Keratinocyte (primary cell): ENCODE data around the gene DNMBP. TPM values are rescaled to one million over a fixed set of nuclear protein-coding genes. Genes with fewer than 3 reads are reported as not detected.

ENCODE experiments used
- DNase-seq: peaks from one replicate; pipeline ENCODE4 v3.0.0-alpha.2; 2011; ENCODE audit warnings: low read depth, missing footprints, low spot score
- FAIRE-seq: peaks from 2 replicates; lab custom pipeline; 2011; peaks lifted over from hg19 to GRCh38; lab: Jason Lieb, UNC
- H2AFZ ChIP-seq: 2 replicates; pipeline ENCODE4 v1.6.0; 2012; ENCODE audit warnings: low read length, control low read depth, inconsistent platforms; ENCODE audit not compliant: control insufficient read depth
- H3K27ac ChIP-seq: 2 replicates; pipeline ENCODE4 v1.5.1; 2011; ENCODE audit warnings: low read length; ENCODE audit not compliant: control insufficient read depth, insufficient read depth
- H3K27me3 ChIP-seq: 3 replicates; pipeline ENCODE4 v1.6.0; 2011; ENCODE audit warnings: low read length; ENCODE audit not compliant: control insufficient read depth, insufficient read depth; ENCODE audit errors: extremely low read depth
- H3K36me3 ChIP-seq, 2 experiments: 2 replicates in 1 of 2; 3 replicates in 1 of 2; pipeline ENCODE4 v1.5.1; 2011; ENCODE audit warnings: low read length in 2 of 2, mild to moderate bottlenecking in 1 of 2; ENCODE audit not compliant: control insufficient read depth in 2 of 2, insufficient read depth in 2 of 2; ENCODE audit errors: extremely low read depth in 1 of 2
- H3K4me1 ChIP-seq: 3 replicates; pipeline ENCODE4 v1.5.1; 2011; ENCODE audit warnings: low read length; ENCODE audit not compliant: control insufficient read depth, insufficient read depth; ENCODE audit errors: extremely low read depth
- H3K4me2 ChIP-seq: 3 replicates; pipeline ENCODE4 v1.6.0; 2011; ENCODE audit warnings: low read depth, low read length; ENCODE audit not compliant: control insufficient read depth, insufficient read depth; ENCODE audit errors: extremely low read depth
- H3K4me3 ChIP-seq, 3 experiments: fragments of 200-600 bp in 1 of 3; sonication (generic) in 1 of 3; 2 replicates in 2 of 3; 3 replicates in 1 of 3; pipeline ENCODE4 v1.5.1; 2011 to 2016; ENCODE audit warnings: low read length in 3 of 3, mild to moderate bottlenecking in 3 of 3, control low read depth in 2 of 3, inconsistent platforms in 1 of 3, low read depth in 1 of 3, mixed read lengths in 1 of 3, mixed run types in 1 of 3, moderate library complexity in 1 of 3; ENCODE audit not compliant: control insufficient read depth in 2 of 3, insufficient read depth in 2 of 3; ENCODE audit errors: extremely low read depth in 1 of 3
- H3K79me2 ChIP-seq: 2 replicates; pipeline ENCODE4 v1.6.0; 2012; ENCODE audit warnings: low read length; ENCODE audit not compliant: control insufficient read depth, insufficient read depth
- H3K9ac ChIP-seq: 3 replicates; pipeline ENCODE4 v1.6.0; 2011; ENCODE audit warnings: low read length; ENCODE audit not compliant: control insufficient read depth, insufficient read depth; ENCODE audit errors: extremely low read depth
- H3K9me1 ChIP-seq: 3 replicates; pipeline ENCODE4 v1.6.0; 2011; ENCODE audit warnings: low read length; ENCODE audit not compliant: control insufficient read depth, insufficient read depth; ENCODE audit errors: extremely low read depth
- H3K9me3 ChIP-seq: 2 replicates; pipeline ENCODE4 v1.5.1; 2012; ENCODE audit warnings: low read depth, low read length; ENCODE audit not compliant: control insufficient read depth
- H4K20me1 ChIP-seq: 3 replicates; pipeline ENCODE4 v1.6.0; 2011; ENCODE audit warnings: low read length; ENCODE audit not compliant: control insufficient read depth, insufficient read depth; ENCODE audit errors: extremely low read depth
- CTCF ChIP-seq, 3 experiments: IDR thresholded peaks in 1 of 3; conservative IDR thresholded peaks in 1 of 3; optimal IDR thresholded peaks in 1 of 3; 2 replicates in 2 of 3; 3 replicates in 1 of 3; pipeline versions ENCODE3 to v1.5.1; 2011; ENCODE audit warnings: low read length in 3 of 3, mild to moderate bottlenecking in 3 of 3, moderate library complexity in 2 of 3, control low read depth in 1 of 3, inconsistent platforms in 1 of 3; ENCODE audit not compliant: insufficient read depth in 2 of 3; ENCODE audit errors: extremely low read depth in 1 of 3
- EZH2 ChIP-seq: IDR thresholded peaks from one replicate; pipeline ENCODE4 v1.6.1; 2012; ENCODE audit warnings: inconsistent platforms, mild to moderate bottlenecking, low read length, moderate library complexity
- dilution Hi-C: fragments of 300-500 bp; cut with MboI; formaldehyde crosslinking; loops from one replicate; pipeline ENCODE4 v1.7.0; 2020; ENCODE audit warnings: low sequenced_read_pairs; ENCODE audit not compliant: extremely low pct_ligation_motif_present
- polyA plus RNA-seq, 5 experiments: library from polyadenylated mRNA; depleted of rRNA in 3 of 5; stranded (reverse) in 3 of 5; stranded (forward) in 1 of 5; unstranded in 1 of 5; fragments of >200 nt; gene quantifications; 1 replicate in 1 of 5; 2 replicates in 3 of 5; 3 replicates in 1 of 5; pipeline versions ENCODE4 v1.2.1 to v1.2.3, GENCODE V29; 2011 to 2012; ENCODE audit warnings: missing spikeins in 2 of 5, low read depth in 1 of 5, low replicate concordance in 1 of 5

Gene DNMBP
- polyA plus RNA-seq, 1 donor (not counting 4 experiments of a cell fraction or from before 2014, with no cell fraction given), result 15.8 TPM

- TF ChIP-seq CTCF (optimal IDR thresholded peaks at IDR 0.05 in 1 of 3, IDR thresholded peaks at IDR 0.05 in 1 of 3, conservative IDR thresholded peaks at IDR 0.05 in 1 of 3; ENCODE audit: extremely low read depth in 1 of 3, insufficient read depth in 2 of 3, low read length in 3 of 3) (no peak), EZH2 (no peak)
- Histone ChIP-seq H3K9ac (no peak overlapping the region), H3K9me3 (no peaks in the 10 kb centered on the region), H3K27ac (peak overlapping the region; percentile 93), H3K4me3 (no peak overlapping the region), H3K4me1 (peaks cover 60% of the 10 kb centered on the region), H3K4me2 (no peak overlapping the region), H3K9me1 (no peaks in the 10 kb centered on the region), H4K20me1 (no peaks in the 10 kb centered on the region), H3K27me3 (no peaks in the 10 kb centered on the region), H3K36me3 (peaks cover 0 to 6% of the 10 kb centered on the region in 2 experiments), H2AFZ (no peak overlapping the region), H3K79me2 (peaks cover 86% of the 10 kb centered on the region)
- no peak for DNase-seq
- no peak for FAIRE-seq
- dilution Hi-C loops, result no loop called here
Measured at GRCh38 chr10:99979066-99979685, 30.6 kb downstream of the DNMBP start.

- Histone ChIP-seq H3K9ac (peak overlapping the region; percentile 56), H3K4me2 (peak overlapping the region; percentile 79), H3K9me1 (no peaks in the 10 kb centered on the region), H4K20me1 (no peaks in the 10 kb centered on the region), H3K27ac (peak overlapping the region; percentile 93), H3K27me3 (no peaks in the 10 kb centered on the region), H3K4me3 (no peak overlapping the region), H2AFZ (no peak overlapping the region), H3K4me1 (peaks cover 49% of the 10 kb centered on the region), H3K36me3 (peaks cover 0 to 6% of the 10 kb centered on the region in 2 experiments), H3K79me2 (peaks cover 89% of the 10 kb centered on the region), H3K9me3 (no peaks in the 10 kb centered on the region)
- TF ChIP-seq CTCF (optimal IDR thresholded peaks at IDR 0.05 in 1 of 3, IDR thresholded peaks at IDR 0.05 in 1 of 3, conservative IDR thresholded peaks at IDR 0.05 in 1 of 3; ENCODE audit: extremely low read depth in 1 of 3, insufficient read depth in 2 of 3, low read length in 3 of 3) (no peak), EZH2 (no peak)
- FAIRE-seq, result no peak
- DNase-seq, result no peak
- dilution Hi-C loops, result no loop called here
Measured at GRCh38 chr10:99977916-99978315, 31.8 kb downstream of the DNMBP start.
